Lower leg skin (tissue), 3 donors: Measurements from ENCODE around the gene TRMT10A.

ENCODE experiments used
- POLR2A ChIP-seq, 2 donors: fragments of 450-650 bp; IDR thresholded peaks; one replicate each; pipeline ENCODE4 v1.6.1; 2016 to 2017; ENCODE audit warnings: antibody characterized with exemption in 2 of 2, mild to moderate bottlenecking in 1 of 2, moderate library complexity in 1 of 2
- TF ChIP-seq, protein P1 (sequence below), 3 donors: fragments of 450-650 bp; IDR thresholded peaks; one replicate each; pipeline ENCODE4 v1.5.1; 2016; ENCODE audit warnings: antibody characterized with exemption in 3 of 3, mild to moderate bottlenecking in 3 of 3, moderate library complexity in 2 of 3

- TF ChIP-seq, protein P1, sequence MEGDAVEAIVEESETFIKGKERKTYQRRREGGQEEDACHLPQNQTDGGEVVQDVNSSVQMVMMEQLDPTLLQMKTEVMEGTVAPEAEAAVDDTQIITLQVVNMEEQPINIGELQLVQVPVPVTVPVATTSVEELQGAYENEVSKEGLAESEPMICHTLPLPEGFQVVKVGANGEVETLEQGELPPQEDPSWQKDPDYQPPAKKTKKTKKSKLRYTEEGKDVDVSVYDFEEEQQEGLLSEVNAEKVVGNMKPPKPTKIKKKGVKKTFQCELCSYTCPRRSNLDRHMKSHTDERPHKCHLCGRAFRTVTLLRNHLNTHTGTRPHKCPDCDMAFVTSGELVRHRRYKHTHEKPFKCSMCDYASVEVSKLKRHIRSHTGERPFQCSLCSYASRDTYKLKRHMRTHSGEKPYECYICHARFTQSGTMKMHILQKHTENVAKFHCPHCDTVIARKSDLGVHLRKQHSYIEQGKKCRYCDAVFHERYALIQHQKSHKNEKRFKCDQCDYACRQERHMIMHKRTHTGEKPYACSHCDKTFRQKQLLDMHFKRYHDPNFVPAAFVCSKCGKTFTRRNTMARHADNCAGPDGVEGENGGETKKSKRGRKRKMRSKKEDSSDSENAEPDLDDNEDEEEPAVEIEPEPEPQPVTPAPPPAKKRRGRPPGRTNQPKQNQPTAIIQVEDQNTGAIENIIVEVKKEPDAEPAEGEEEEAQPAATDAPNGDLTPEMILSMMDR (IDR thresholded peaks at IDR 0.05) = no peak
- TF ChIP-seq POLR2A (IDR thresholded peaks at IDR 0.05) = no peak
Observed at GRCh38 chr4:99585516-99585915, 21.7 kb upstream of the TRMT10A start.
